Stimulated activated CD4-positive, alpha-beta T cell treated with anti-CD3 and anti-CD28 coated beads, Interleukin-2, amount 100 ng/mL, for 24 hours (primary cell): ENCODE measurements around the gene GNA12.
"Not testable (repeated sequence)": the region's sequence is repeated elsewhere in the genome, so short reads cannot be mapped to it uniquely, and the experiment has no call there.

Source experiments
- DNase-seq, 2 donors: peaks; one replicate each; pipeline ENCODE4 v3.0.0-alpha.2; 2020

The GNA12 gene

GRCh38 chr7:2775376-2775775 lies 68.7 kb downstream of the GNA12 start:
- DNase-seq = no peak

- DNase-seq = no peak
These were observed 69.2 kb downstream of the GNA12 start for GRCh38 chr7:2774935-2775334.

- DNase-seq = no peak
These were observed 69.8 kb downstream of the GNA12 start for GRCh38 chr7:2774280-2774679.

GRCh38 chr7:2773608-2774007 lies 70.5 kb downstream of the GNA12 start:
- DNase-seq = no peak

- DNase-seq = no peak
These were observed 72.8 kb downstream of the GNA12 start for GRCh38 chr7:2771274-2771731.

GRCh38 chr7:2764621-2765020 lies 79.5 kb downstream of the GNA12 start:
- no peak for DNase-seq

GRCh38 chr7:2763597-2763996 lies 80.5 kb downstream of the GNA12 start:
- no peak for DNase-seq

- DNase-seq = no peak
These were observed 82.2 kb downstream of the GNA12 start for GRCh38 chr7:2761801-2762497.

GRCh38 chr7:2761131-2761624 lies 82.9 kb downstream of the GNA12 start:
- no peak for DNase-seq

GRCh38 chr7:2760098-2760889 lies 83.8 kb downstream of the GNA12 start:
- DNase-seq = no peak

- no peak for DNase-seq
These were observed 84.4 kb downstream of the GNA12 start for GRCh38 chr7:2759736-2760097.

- no peak for DNase-seq
These were observed 85.2 kb downstream of the GNA12 start for GRCh38 chr7:2758673-2759616.

GRCh38 chr7:2757904-2758672 lies 86.0 kb downstream of the GNA12 start:
- peak; percentile 72 to 77 for DNase-seq

GRCh38 chr7:2757361-2757903 lies 86.7 kb downstream of the GNA12 start:
- DNase-seq = no peak

GRCh38 chr7:2755531-2755930 lies 88.6 kb downstream of the GNA12 start:
- no peak for DNase-seq

GRCh38 chr7:2754912-2755311 lies 89.2 kb downstream of the GNA12 start:
- no peak for DNase-seq

- DNase-seq = no peak
These were observed 90.0 kb downstream of the GNA12 start for GRCh38 chr7:2754086-2754485.

- no peak for DNase-seq
These were observed 91.0 kb downstream of the GNA12 start for GRCh38 chr7:2753148-2753547.

GRCh38 chr7:2751086-2751485 lies 93.0 kb downstream of the GNA12 start:
- no peak for DNase-seq

GRCh38 chr7:2750004-2750407 lies 94.1 kb downstream of the GNA12 start:
- DNase-seq = no peak

GRCh38 chr7:2748684-2749083 lies 95.4 kb downstream of the GNA12 start:
- DNase-seq = not testable (repeated sequence)
